Small intestine (tissue), 7 donors: ENCODE measurements around the gene TMEM271. TPM values are rescaled to one million over a fixed set of nuclear protein-coding genes. Genes with fewer than 3 reads are reported as not detected.

Source experiments
- DNase-seq, 2 donors: peaks; one replicate each; pipeline versions ENCODE4 v3.0.0 to v3.0.0-alpha.2; 2013
- FAIRE-seq: peaks from 2 replicates; lab custom pipeline; 2012; peaks lifted over from hg19 to GRCh38; lab: Jason Lieb, UNC
- H3K27ac ChIP-seq, 3 donors: one replicate each; pipeline ENCODE4 v1.5.1; 2013; ENCODE audit warnings: low read length in 2 of 3, mild to moderate bottlenecking in 2 of 3, control low read depth in 1 of 3, inconsistent platforms in 1 of 3, low read depth in 1 of 3, moderate library complexity in 1 of 3
- H3K27me3 ChIP-seq, 3 donors: one replicate each; pipeline ENCODE4 v1.6.1; 2013; ENCODE audit warnings: low read length in 3 of 3, inconsistent platforms in 1 of 3; ENCODE audit not compliant: control insufficient read depth in 3 of 3, insufficient read depth in 3 of 3
- H3K36me3 ChIP-seq, 3 donors: one replicate each; pipeline ENCODE4 v1.6.1; 2013; ENCODE audit warnings: low read length in 3 of 3, inconsistent platforms in 1 of 3, low read depth in 1 of 3, mild to moderate bottlenecking in 1 of 3, moderate library complexity in 1 of 3; ENCODE audit not compliant: control insufficient read depth in 3 of 3, insufficient read depth in 2 of 3
- H3K4me1 ChIP-seq, 3 donors: one replicate each; pipeline ENCODE4 v1.6.1; 2013; ENCODE audit warnings: low read length in 2 of 3, inconsistent platforms in 1 of 3, low read depth in 1 of 3, mild to moderate bottlenecking in 1 of 3, moderate library complexity in 1 of 3; ENCODE audit not compliant: control insufficient read depth in 3 of 3, insufficient read depth in 2 of 3
- H3K4me3 ChIP-seq, 3 donors: one replicate each; pipeline ENCODE4 v1.5.1; 2013; ENCODE audit warnings: low read length in 3 of 3, control low read depth in 1 of 3, inconsistent platforms in 1 of 3, low read depth in 1 of 3, mild to moderate bottlenecking in 1 of 3, moderate library complexity in 1 of 3
- H3K9me3 ChIP-seq, 2 donors: one replicate each; pipeline ENCODE4 v1.6.1; 2013; ENCODE audit warnings: low read depth in 1 of 2, low read length in 1 of 2; ENCODE audit not compliant: control insufficient read depth in 2 of 2, insufficient read depth in 1 of 2
- WGBS, 3 donors: extraction: QIAGEN DNeasy Blood & Tissue Kit; methylation state at CpG; one replicate each; pipeline ENCODE4 v1.1.7; 2013; 5-methylcytosine and 5-hydroxymethylcytosine counted together
- polyA plus RNA-seq, 4 donors: library from polyadenylated mRNA; stranded (reverse) in 3 of 4; unstranded in 1 of 4; fragments of 200-250 nt in 3 of 4; fragments of 120-200 nt in 1 of 4; gene quantifications; one replicate each; pipeline versions ENCODE4 v1.2.1 to v1.2.3, GENCODE V29; 2013
- donor health status: healthy with polysubstance abuse.
- donor health status: control.
- donor health status: control.
- donor health status: Bipolar disorder and iron deficiency.
- donor health status: healthy.

Gene TMEM271
- polyA plus RNA-seq, 4 donors: 0.04 to 0.22 TPM; not detected in 2

DNA sequence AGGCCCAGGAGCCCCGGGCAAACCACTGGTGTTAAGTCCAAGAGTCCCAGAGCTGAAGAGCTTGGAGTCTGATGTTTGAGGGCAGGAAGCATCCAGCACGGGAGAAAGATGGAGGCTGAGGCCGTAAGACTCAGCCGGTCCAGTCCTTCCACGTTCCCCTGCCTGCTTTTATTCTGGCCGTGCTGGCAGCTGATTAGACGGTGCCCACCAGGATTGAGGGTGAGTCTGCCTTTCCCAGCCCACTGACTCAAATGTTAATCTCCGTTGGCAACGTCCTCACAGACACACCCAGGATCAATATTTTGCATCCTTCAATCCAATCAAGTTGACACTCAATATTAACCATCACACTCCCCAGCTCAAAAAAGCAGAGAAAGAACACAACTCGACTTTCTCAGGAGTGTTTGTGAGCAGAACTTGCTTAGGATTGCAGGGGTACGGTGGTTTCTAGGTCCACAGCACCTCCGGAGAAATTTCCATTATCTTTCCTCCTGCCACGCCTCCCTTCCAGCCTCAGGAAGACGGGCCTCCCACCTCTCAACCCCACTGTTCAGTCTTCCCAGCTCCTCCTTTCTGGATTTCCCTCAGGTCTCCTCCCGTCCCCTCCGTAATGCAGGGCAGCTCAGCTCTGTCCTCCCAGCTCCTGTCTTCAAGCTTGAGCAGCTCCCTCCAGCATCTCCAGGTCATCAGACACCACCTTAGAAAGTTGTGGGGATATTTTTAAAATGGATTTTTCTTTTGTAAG is 13.3 kb upstream of the TMEM271 start:
- DNase-seq (no peak), FAIRE-seq (no peak)
- WGBS, 3 donors: 63 to 78% (median 72%) methylated on average over 16 of the region's 16 CpGs
- no peaks in the 10 kb centered on the region for H3K36me3 ChIP-seq
- peaks cover 0 to 3% (median 0%) of the 10 kb centered on the region in 3 donors for H3K27me3 ChIP-seq
- H3K4me1 ChIP-seq: no peaks in the 10 kb centered on the region
- no peak overlapping the region for H3K27ac ChIP-seq
- no peak overlapping the region for H3K4me3 ChIP-seq
- H3K9me3 ChIP-seq: no peaks in the 10 kb centered on the region

DNA sequence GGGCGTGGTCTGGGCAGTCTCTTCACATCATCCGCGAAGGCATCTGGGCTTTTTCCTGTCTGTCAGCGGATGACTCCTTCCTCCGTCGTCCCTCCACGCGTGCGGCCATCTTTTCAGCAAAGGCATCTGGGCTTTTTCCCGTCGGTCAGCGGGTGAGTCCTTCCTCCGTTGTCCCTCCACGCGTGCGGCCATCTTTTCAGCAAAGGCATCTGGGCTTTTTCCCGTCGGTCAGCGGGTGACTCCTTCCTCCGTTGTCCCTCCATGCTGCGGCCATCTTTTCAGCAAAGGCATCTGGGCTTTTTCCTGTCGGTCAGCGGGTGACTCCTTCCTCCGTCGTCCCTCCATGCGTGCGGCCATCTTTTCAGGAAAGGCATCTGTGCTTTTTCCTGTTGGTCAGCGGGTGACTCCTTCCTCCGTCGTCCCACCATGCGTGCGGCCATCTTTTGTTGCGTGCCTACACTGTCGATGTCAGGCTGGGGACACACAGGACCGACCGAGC is 12.3 kb upstream of the TMEM271 start:
- Histone ChIP-seq H3K9me3 (no peaks in the 10 kb centered on the region), H3K27ac (no peak overlapping the region), H3K36me3 (no peaks in the 10 kb centered on the region), H3K4me3 (no peak overlapping the region), H3K4me1 (no peaks in the 10 kb centered on the region), H3K27me3 (peaks cover 0 to 3% (median 0%) of the 10 kb centered on the region in 3 donors)
- FAIRE-seq (no peak), DNase-seq (no peak)
- 81 to 90% (median 85%) methylated on average over 36 of the region's 36 CpGs for WGBS, 3 donors

DNA sequence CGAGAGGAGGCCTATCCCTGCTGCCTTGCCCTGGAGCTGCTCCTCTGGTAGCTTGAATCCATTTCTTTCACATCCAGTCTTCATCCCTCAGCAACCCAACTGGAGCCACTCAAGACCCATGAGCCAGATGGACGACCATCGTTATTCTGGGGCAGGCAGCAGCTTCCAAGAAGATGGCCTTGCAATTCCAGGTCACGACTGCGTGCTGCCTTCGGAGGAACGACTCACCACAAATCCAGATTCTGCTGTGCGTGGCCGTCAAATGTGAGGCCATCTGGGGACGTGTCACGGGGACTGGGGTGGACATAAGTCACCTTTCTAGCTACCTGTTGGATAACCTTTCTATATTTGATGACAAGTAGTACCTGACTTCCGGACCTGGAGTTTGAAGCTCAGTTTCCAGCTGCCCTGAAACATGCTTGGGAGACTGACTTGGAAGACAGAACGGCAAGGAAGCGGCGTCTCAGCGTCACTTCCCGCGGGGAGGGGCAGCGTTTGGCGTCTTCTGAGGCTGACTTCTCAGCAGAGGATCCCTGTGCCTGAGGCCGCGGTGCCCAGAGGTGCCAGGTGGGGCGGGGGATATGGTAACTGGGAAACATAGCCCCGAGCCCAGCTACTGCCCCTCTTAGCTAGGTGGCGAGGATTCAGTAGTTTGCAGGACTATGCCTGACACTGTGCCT is 11.7 kb upstream of the TMEM271 start:
- Histone ChIP-seq H3K9me3 (no peaks in the 10 kb centered on the region), H3K36me3 (no peaks in the 10 kb centered on the region), H3K27ac (no peak overlapping the region), H3K4me3 (no peak overlapping the region), H3K4me1 (no peaks in the 10 kb centered on the region), H3K27me3 (peaks cover 0 to 3% (median 0%) of the 10 kb centered on the region in 3 donors)
- DNase-seq (no peak), FAIRE-seq (no peak)
- 78 to 86% (median 81%) methylated on average over 25 of the region's 25 CpGs for WGBS, 3 donors

DNA sequence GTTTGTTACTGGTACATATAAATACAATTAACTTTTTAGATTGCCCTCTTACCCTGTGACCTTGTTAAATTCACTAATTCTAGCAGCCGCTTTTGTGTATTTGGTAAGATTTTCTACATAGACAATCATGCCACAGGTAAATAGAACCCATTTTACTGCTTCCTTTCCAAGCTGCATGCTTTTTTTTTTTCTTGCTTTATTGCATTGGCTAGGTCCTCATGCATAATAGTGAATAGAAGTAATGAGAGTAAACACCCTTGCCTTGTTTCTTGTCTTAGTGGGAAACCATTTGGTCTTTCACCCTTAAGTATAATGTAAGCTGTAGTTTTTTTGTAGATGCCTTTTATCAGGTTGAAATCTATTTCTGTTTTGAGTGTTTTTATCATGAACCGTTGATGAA is 7.7 kb upstream of the TMEM271 start:
- H3K4me1 ChIP-seq: no peaks in the 10 kb centered on the region
- no peak overlapping the region for H3K27ac ChIP-seq
- FAIRE-seq (no peak), DNase-seq (no peak)
- no peaks in the 10 kb centered on the region for H3K9me3 ChIP-seq
- 76 to 88% (median 82%) methylated on average over 2 of the region's 2 CpGs for WGBS, 3 donors
- H3K27me3 ChIP-seq: peaks cover 5 to 16% (median 14%) of the 10 kb centered on the region in 3 donors
- H3K36me3 ChIP-seq: no peaks in the 10 kb centered on the region
- H3K4me3 ChIP-seq: no peak overlapping the region

DNA sequence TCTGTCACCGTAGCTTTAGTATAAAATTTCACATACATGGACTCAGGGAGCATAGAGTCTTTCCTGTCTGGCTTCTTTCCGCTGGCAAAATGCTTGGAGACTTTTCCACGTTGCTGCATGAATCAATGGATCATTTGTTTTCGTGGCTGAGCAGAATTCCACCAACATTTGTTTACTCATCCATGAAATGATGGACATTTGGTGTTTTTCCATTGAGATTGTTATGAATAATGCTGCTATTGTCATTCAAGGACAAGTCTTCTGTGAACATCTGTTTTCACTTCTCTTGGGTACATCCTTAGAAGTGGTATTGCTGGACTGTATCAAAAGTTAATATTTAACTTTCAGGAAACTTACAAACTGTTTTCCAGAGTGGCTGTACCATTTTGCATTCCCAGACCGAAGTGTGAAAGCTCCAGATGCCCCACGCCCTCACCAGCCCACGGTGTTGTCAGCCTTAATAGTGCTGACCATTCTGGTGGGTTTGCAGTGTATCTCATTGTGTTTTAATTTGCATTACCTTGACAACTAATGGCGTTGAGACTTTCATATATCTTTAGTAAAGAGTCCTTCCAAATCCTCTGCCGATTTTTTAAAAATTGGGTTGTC is 5.8 kb upstream of the TMEM271 start:
- FAIRE-seq (no peak), DNase-seq (no peak)
- Histone ChIP-seq H3K4me3 (no peak overlapping the region), H3K27ac (no peak overlapping the region), H3K9me3 (no peaks in the 10 kb centered on the region), H3K27me3 (peaks cover 8 to 35% (median 33%) of the 10 kb centered on the region in 3 donors), H3K4me1 (no peaks in the 10 kb centered on the region), H3K36me3 (no peaks in the 10 kb centered on the region)
- WGBS, 3 donors: 69 to 76% (median 75%) methylated on average over 9 of the region's 9 CpGs

DNA sequence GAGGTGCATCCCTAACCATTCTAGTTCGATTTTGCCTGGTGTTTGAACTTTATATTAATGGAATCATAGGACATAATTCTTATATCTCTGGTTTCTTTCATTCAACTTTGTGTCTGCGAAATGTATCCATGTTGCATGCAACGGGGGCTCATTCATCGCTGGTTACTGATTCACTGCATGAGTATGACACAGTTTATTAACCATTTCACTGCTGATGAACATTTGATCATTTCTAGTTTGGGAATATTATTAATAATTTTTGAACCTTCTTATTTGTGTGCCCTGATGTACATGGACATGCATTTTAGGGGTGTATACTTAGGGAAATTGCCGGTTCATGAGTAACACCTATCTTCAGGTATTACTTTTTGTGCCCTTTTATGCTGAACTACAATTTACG is 5.1 kb upstream of the TMEM271 start:
- Histone ChIP-seq H3K4me1 (no peaks in the 10 kb centered on the region), H3K27me3 (peaks cover 12 to 39% (median 33%) of the 10 kb centered on the region in 3 donors), H3K36me3 (no peaks in the 10 kb centered on the region), H3K27ac (no peak overlapping the region), H3K4me3 (no peak overlapping the region), H3K9me3 (no peaks in the 10 kb centered on the region)
- DNase-seq: no peak
- no peak for FAIRE-seq
- WGBS, 3 donors: 55 to 61% (median 58%) methylated on average over 6 of the region's 6 CpGs

DNA sequence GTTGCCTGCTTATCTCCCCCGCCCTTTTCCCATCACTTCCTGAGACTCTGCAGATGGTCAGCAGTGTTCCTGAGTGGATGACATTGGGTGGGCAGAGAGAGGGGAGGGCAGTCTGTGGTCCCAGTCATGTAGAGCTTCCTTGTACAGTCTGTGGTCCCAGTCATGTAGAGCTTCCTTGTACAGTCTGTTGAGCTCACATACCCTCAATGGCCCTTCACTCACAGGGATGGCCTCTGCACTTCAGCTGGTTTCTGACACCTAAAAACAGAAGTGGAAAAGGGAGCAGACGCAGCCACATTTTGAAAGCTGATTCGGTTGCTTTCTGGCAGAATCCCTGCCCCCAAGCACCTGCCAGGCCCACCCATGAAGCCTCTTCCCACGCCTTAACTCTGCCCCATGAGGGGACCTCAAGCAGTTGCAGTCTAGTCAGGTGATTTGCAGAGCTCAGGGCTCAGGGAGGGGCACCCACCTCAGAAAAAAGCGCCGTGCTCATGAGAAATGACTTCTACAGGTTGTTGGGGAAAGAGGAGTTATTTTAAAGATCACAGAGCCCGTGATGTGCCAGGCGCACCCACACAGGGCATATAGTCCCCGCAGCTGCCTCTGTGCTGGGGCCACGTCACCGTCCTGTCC is 3.6 kb upstream of the TMEM271 start:
- Histone ChIP-seq H3K4me3 (no peak overlapping the region), H3K4me1 (no peaks in the 10 kb centered on the region), H3K36me3 (no peaks in the 10 kb centered on the region), H3K9me3 (no peaks in the 10 kb centered on the region), H3K27me3 (peaks cover 25 to 39% (median 36%) of the 10 kb centered on the region in 3 donors), H3K27ac (no peak overlapping the region)
- FAIRE-seq (no peak), DNase-seq (no peak)
- WGBS, 3 donors: 33 to 35% (median 34%) methylated on average over 11 of the region's 11 CpGs
